Measurements from ENCODE around the gene TELO2.

The TELO2 gene

GRCh38 chr16:1469693-1470201 lies 23.4 kb upstream of the TELO2 start:
- DNase-seq (ENCODE audit: insufficient read length, low spot score) (no peak), FAIRE-seq (no peak)
- no peak for TF ChIP-seq CTCF (IDR thresholded peaks at IDR 0.05; ENCODE audit: insufficient read depth, missing control alignments)

- no peak for TF ChIP-seq CTCF (IDR thresholded peaks at IDR 0.05; ENCODE audit: insufficient read depth, missing control alignments)
- FAIRE-seq (no peak), DNase-seq (ENCODE audit: insufficient read length, low spot score) (no peak)
Measured at GRCh38 chr16:1470481-1471251, 22.5 kb upstream of the TELO2 start.

GRCh38 chr16:1471569-1472194 lies 21.5 kb upstream of the TELO2 start:
- DNase-seq (ENCODE audit: insufficient read length, low spot score), result no peak
- TF ChIP-seq CTCF (IDR thresholded peaks at IDR 0.05; ENCODE audit: insufficient read depth, missing control alignments), result no peak

GRCh38 chr16:1472974-1473373 lies 20.2 kb upstream of the TELO2 start:
- no peak for TF ChIP-seq CTCF (IDR thresholded peaks at IDR 0.05; ENCODE audit: insufficient read depth, missing control alignments)
- DNase-seq (ENCODE audit: insufficient read length, low spot score) (no peak), FAIRE-seq (no peak)

More at GRCh38 chr16:1471569-1472194, 21.5 kb upstream of the TELO2 start:
- no peak for FAIRE-seq

- FAIRE-seq, result no peak
- no peak for DNase-seq (ENCODE audit: insufficient read length, low spot score)
- TF ChIP-seq CTCF (IDR thresholded peaks at IDR 0.05; ENCODE audit: insufficient read depth, missing control alignments), result no peak
Measured at GRCh38 chr16:1474082-1474795, 18.9 kb upstream of the TELO2 start.

- peak; percentile 99 for DNase-seq (ENCODE audit: insufficient read length, low spot score)
- no peak for FAIRE-seq
- TF ChIP-seq CTCF (IDR thresholded peaks at IDR 0.05; ENCODE audit: insufficient read depth, missing control alignments), result no peak
Measured at GRCh38 chr16:1474796-1475551, 18.2 kb upstream of the TELO2 start, which contains the start of gene CLCN7. CLCN7 (minus strand) TSS chr16:1475028; CDS start chr16:1474974, 54 bp downstream.
